EL (cell line): ENCODE results near the gene TP63.

Experiments used
- DNase-seq: peaks from one replicate; pipeline ENCODE4 v3.0.0-alpha.2; 2016

TP63 gene

DNA sequence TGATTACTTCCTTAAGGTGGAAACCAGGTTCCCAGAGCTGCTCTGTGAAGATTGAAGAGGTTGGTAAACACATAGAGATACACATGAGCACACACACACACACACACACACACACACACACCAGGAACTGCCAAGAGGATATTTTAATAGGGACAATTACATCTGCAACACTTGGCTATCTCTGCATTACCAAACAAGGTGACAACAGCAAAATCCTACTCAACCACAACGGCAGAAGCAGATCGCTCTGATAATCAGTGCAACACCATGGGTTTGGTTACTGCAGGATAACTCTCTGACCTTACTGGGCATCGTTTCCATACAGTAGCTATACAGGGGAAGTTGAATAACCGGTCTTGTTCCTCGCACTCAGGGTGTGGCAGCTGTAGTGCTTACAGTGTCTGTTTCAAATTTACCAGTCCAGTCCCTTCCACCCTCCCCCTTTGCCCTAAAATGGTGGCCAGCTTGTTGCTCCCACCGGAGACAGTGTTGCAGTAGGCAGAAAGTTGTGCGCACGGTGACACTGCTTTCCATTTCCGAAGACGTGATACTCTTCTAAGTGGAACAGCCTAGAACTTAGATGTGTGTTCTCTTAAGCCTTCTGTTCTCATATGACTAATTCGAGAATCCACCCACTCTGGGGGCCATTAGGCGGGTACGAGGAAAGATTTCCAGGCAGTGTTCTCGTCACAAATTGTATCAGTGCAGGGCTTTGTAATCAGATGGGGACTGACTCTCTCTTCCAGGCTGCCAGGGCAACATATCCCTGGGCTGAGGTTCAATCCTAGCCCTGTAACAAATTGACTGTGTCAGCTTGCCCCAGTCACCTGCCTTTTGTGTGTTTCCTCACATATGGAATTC lies 313.3 kb downstream of the TP63 start:
- no peak for DNase-seq

- no peak for DNase-seq
Observed at GRCh38 chr3:189945935-189946709, 314.9 kb downstream of the TP63 start.
